GM12875 (cell line): ENCODE measurements around the gene AQP11.
"Not testable (repeated sequence)": the region's sequence is repeated elsewhere in the genome, so short reads cannot be mapped to it uniquely, and the experiment has no call there.

Source experiments
- H3K4me3 ChIP-seq: one replicate; pipeline ENCODE4 v1.5.1; 2011; ENCODE audit warnings: low read depth, low read length, control low read depth
- CTCF ChIP-seq: IDR thresholded peaks from 2 replicates; pipeline ENCODE4 v1.5.1; 2011; ENCODE audit warnings: low read depth, mild to moderate bottlenecking, control low read depth, inconsistent platforms, low read length, moderate library complexity, borderline replicate concordance; ENCODE audit not compliant: insufficient read depth

Gene AQP11

GRCh38 chr11:77617892-77618291 lies 28.1 kb downstream of the AQP11 start:
- TF ChIP-seq CTCF: no peak
- H3K4me3 ChIP-seq: no peak overlapping the region

GRCh38 chr11:77619576-77620198 lies 29.9 kb downstream of the AQP11 start:
- H3K4me3 ChIP-seq: no peak overlapping the region
- TF ChIP-seq CTCF: peak; percentile 55; the same call in 1 of the 2 replicates

GRCh38 chr11:77630157-77630710 lies 40.5 kb downstream of the AQP11 start:
- no peak for TF ChIP-seq CTCF
- no peak overlapping the region for H3K4me3 ChIP-seq

- H3K4me3 ChIP-seq: not testable (repeated sequence)
Measured at GRCh38 chr11:77633926-77634325, 44.2 kb downstream of the AQP11 start.

GRCh38 chr11:77636731-77637344 lies 47.1 kb downstream of the AQP11 start:
- no peak for TF ChIP-seq CTCF
- H3K4me3 ChIP-seq: peak overlapping the region; percentile 82

- no peak for TF ChIP-seq CTCF
- peak within 1 kb of the TSS; percentile 82 for H3K4me3 ChIP-seq
Measured at GRCh38 chr11:77637345-77638165, 47.8 kb downstream of the AQP11 start, which contains the start of gene CLNS1A. TSS of gene CLNS1A (minus strand) at chr11:77637794. CDS start at chr11:77637714, 80 bp downstream.

GRCh38 chr11:77642228-77642627 lies 52.5 kb downstream of the AQP11 start:
- no peak for TF ChIP-seq CTCF
- H3K4me3 ChIP-seq: no peak overlapping the region
